ENCODE data around the gene SLC6A4. TPM values are rescaled to one million over a fixed set of nuclear protein-coding genes. Genes with fewer than 3 reads are reported as not detected.

SLC6A4 gene
- total and polyA plus RNA-seq, 4 donors = 0.05 to 0.70 TPM; not detected in 2

- H3K9ac ChIP-seq (ENCODE audit: low read depth in 1 of 2, low read length in 2 of 2) = no peak overlapping the region
- H3K4me3 ChIP-seq (ENCODE audit: low read depth in 1 of 3, low read length in 3 of 3) = no peak overlapping the region
- WGBS = 83% methylated on average over 1 of the region's 1 CpG
- H3K4me1 ChIP-seq (ENCODE audit: control insufficient read depth in 4 of 4, insufficient read depth in 4 of 4, low read length in 3 of 4) = peaks cover 0 to under 1% (median 0%) of the 10 kb centered on the region in 4 donors
- no peaks in the 10 kb centered on the region for H3K27me3 ChIP-seq (ENCODE audit: control insufficient read depth in 4 of 4, insufficient read depth in 4 of 4, low read length in 3 of 4)
- peaks cover 0 to 7% (median 4%) of the 10 kb centered on the region in 4 donors for H3K36me3 ChIP-seq (ENCODE audit: control insufficient read depth in 4 of 4, insufficient read depth in 3 of 4, low read depth in 1 of 4, low read length in 3 of 4)
- H3K27ac ChIP-seq (ENCODE audit: low read depth in 1 of 2, low read length in 2 of 2) = no peak overlapping the region
- TF ChIP-seq NR2F2 (IDR thresholded peaks at IDR 0.05) = no peak
- TF ChIP-seq FOXA1 (IDR thresholded peaks at IDR 0.05) = no peak
- no peak for TF ChIP-seq HNF4A (conservative IDR thresholded peaks at IDR 0.05)
- TF ChIP-seq EGR1 (IDR thresholded peaks at IDR 0.05; ENCODE audit: low read depth in 2 of 2) = no peak
- no peak for TF ChIP-seq YY1 (IDR thresholded peaks at IDR 0.05)
- no peak for TF ChIP-seq GABPA (IDR thresholded peaks at IDR 0.05 in 1 of 2, conservative IDR thresholded peaks at IDR 0.05 in 1 of 2)
- TF ChIP-seq RXRA (IDR thresholded peaks at IDR 0.05) = no peak
- TF ChIP-seq TAF1 (conservative IDR thresholded peaks at IDR 0.05) = no peak
- TF ChIP-seq FOXA2 (IDR thresholded peaks at IDR 0.05) = no peak
- no peak for TF ChIP-seq HNF4G (IDR thresholded peaks at IDR 0.05)
- no peak for TF ChIP-seq RAD21 (IDR thresholded peaks at IDR 0.05)
- TF ChIP-seq MAX (IDR thresholded peaks at IDR 0.05) = no peak
- TF ChIP-seq REST (IDR thresholded peaks at IDR 0.05) = no peak
- TF ChIP-seq CTCF (IDR thresholded peaks at IDR 0.05; ENCODE audit: low read depth, low read length, missing input control) = no peak
- TF ChIP-seq JUND (IDR thresholded peaks at IDR 0.05) = no peak
- TF ChIP-seq ZBTB33 (IDR thresholded peaks at IDR 0.05) = no peak
- no peak for TF ChIP-seq ATF3 (IDR thresholded peaks at IDR 0.05)
- no peaks in the 10 kb centered on the region for H3K9me3 ChIP-seq (ENCODE audit: control insufficient read depth in 4 of 4, low read length in 3 of 4)
- DNase-seq (ENCODE audit: low spot score) = no peak
Observed at GRCh38 chr17:30254150-30254549, 18.7 kb upstream of the SLC6A4 start.

Data from liver (tissue), 9 donors.